GM18870 (cell line): ENCODE results near the gene SETBP1.

Experiments
- ATAC-seq: cut with Tn5 transposase; IDR thresholded peaks from one replicate; pipeline ENCODE4 v1.9.1; 2021; ENCODE audit warnings: moderate library complexity; ENCODE audit not compliant: unreplicated experiment

Gene SETBP1

GRCh38 chr18:45054636-45055035 is 373.9 kb downstream of the SETBP1 start:
- no peak for ATAC-seq

- no peak for ATAC-seq
Measured at GRCh38 chr18:45055811-45056210, 375.1 kb downstream of the SETBP1 start.

- no peak for ATAC-seq
Measured at GRCh38 chr18:45056926-45057325, 376.2 kb downstream of the SETBP1 start.

GRCh38 chr18:45057955-45058600 is 377.4 kb downstream of the SETBP1 start:
- ATAC-seq = no peak

- no peak for ATAC-seq
Measured at GRCh38 chr18:45059695-45060094, 379.0 kb downstream of the SETBP1 start.

- ATAC-seq = no peak
Measured at GRCh38 chr18:45060102-45060501, 379.4 kb downstream of the SETBP1 start.

- ATAC-seq = no peak
Measured at GRCh38 chr18:45061359-45061758, 380.7 kb downstream of the SETBP1 start.

- ATAC-seq = no peak
Measured at GRCh38 chr18:45063246-45064038, 382.8 kb downstream of the SETBP1 start.

GRCh38 chr18:45066210-45066609 is 385.5 kb downstream of the SETBP1 start:
- no peak for ATAC-seq

GRCh38 chr18:45066886-45067285 is 386.2 kb downstream of the SETBP1 start:
- ATAC-seq = no peak

- peak; percentile 58 for ATAC-seq
Measured at GRCh38 chr18:45068400-45069094, 387.9 kb downstream of the SETBP1 start.

GRCh38 chr18:45069546-45069945 is 388.9 kb downstream of the SETBP1 start:
- no peak for ATAC-seq

GRCh38 chr18:45071956-45072355 is 391.3 kb downstream of the SETBP1 start:
- no peak for ATAC-seq

GRCh38 chr18:45073556-45073955 is 392.9 kb downstream of the SETBP1 start:
- no peak for ATAC-seq

GRCh38 chr18:45081566-45082181 is 401.0 kb downstream of the SETBP1 start:
- ATAC-seq = no peak

GRCh38 chr18:45083226-45083855 is 402.7 kb downstream of the SETBP1 start:
- no peak for ATAC-seq

- no peak for ATAC-seq
Measured at GRCh38 chr18:45084206-45084605, 403.5 kb downstream of the SETBP1 start.

- ATAC-seq = no peak
Measured at GRCh38 chr18:45085916-45086624, 405.4 kb downstream of the SETBP1 start.

- no peak for ATAC-seq
Measured at GRCh38 chr18:45086777-45087176, 406.1 kb downstream of the SETBP1 start.

GRCh38 chr18:45090526-45091140 is 409.9 kb downstream of the SETBP1 start:
- ATAC-seq = no peak
